Psoas muscle (tissue), 8 donors: ENCODE results near the gene OR56A3. TPM values are rescaled to one million over a fixed set of nuclear protein-coding genes. Genes with fewer than 3 reads are reported as not detected.

ENCODE experiments used
- ATAC-seq, 4 donors: fragments of 200-7000 bp; cut with Tn5 transposase; one replicate each; pipeline ENCODE4 v1.9.1; 2020; ENCODE audit warnings: moderate library complexity in 3 of 4, mild to moderate bottlenecking in 2 of 4
- DNase-seq, 2 donors: peaks; one replicate each; pipeline ENCODE4 v3.0.0-alpha.2; 2020
- H3K27ac ChIP-seq: fragments of 200-600 bp; one replicate; pipeline ENCODE4 v1.8.0; 2022
- H3K27me3 ChIP-seq, 3 donors: fragments of 200-600 bp in 1 of 3; one replicate each; pipeline versions ENCODE4 v1.6.1 to v1.8.0; 2013 to 2022; ENCODE audit warnings: low read length in 2 of 3, mild to moderate bottlenecking in 2 of 3, moderate library complexity in 1 of 3; ENCODE audit not compliant: insufficient read depth in 3 of 3
- H3K36me3 ChIP-seq, 2 donors: fragments of 200-600 bp in 1 of 2; one replicate each; pipeline versions ENCODE4 v1.6.1 to v1.8.0; 2013 to 2022; ENCODE audit warnings: low read depth in 1 of 2, mild to moderate bottlenecking in 1 of 2, moderate library complexity in 1 of 2; ENCODE audit not compliant: insufficient read depth in 1 of 2
- H3K4me1 ChIP-seq: fragments of 200-600 bp; one replicate; pipeline ENCODE4 v1.8.0; 2022
- H3K4me3 ChIP-seq: fragments of 200-600 bp; one replicate; pipeline ENCODE4 v1.8.0; 2022; ENCODE audit warnings: mild to moderate bottlenecking
- H3K9me3 ChIP-seq: fragments of 200-600 bp; one replicate; pipeline ENCODE4 v1.8.0; 2022
- CTCF ChIP-seq: fragments of 200-600 bp; IDR thresholded peaks from one replicate; pipeline ENCODE4 v1.8.0; 2022; ENCODE audit warnings: antibody characterized with exemption
- WGBS, 3 donors: extraction: QIAGEN DNeasy Blood & Tissue Kit; methylation state at CpG; one replicate each; pipeline versions ENCODE4 v1.1.6 to v1.1.7; 2013; 5-methylcytosine and 5-hydroxymethylcytosine counted together
- intact Hi-C, 2 donors: fragments of 100-400 bp; cut with DNase I; formaldehyde crosslinking; loops; one replicate each; pipeline versions ENCODE4 v1.11.0 to v1.14.2; 2022
- polyA plus RNA-seq, 3 donors: library from polyadenylated mRNA; stranded (reverse); fragments of 200-250 nt; gene quantifications; one replicate each; pipeline ENCODE4 v1.2.3, GENCODE V29; 2013
- total RNA-seq, 4 donors: library from RNA; stranded (reverse); fragmentation: NEBNext Ultra II Directional in 2 of 4; extraction: Animal tissue kit (Norgen Biotek cat#: 25700) in 2 of 4; gene quantifications; one replicate each; pipeline versions ENCODE4 v1.2.1 to v1.2.4, GENCODE V29; 2021 to 2023
- donor health status: healthy with polysubstance abuse.
- donor health status: DM: no; HTN: no; CAD: no; lungs with moderate emphysema.
- donor health status: Bipolar disorder and iron deficiency.
- donor health status: healthy.
- donor health status: DM: yes; HTN: yes; CAD: no.
- donor health status: DM: no; HTN: no; CAD: no.
- donor health status: DM: no; HTN: no; CAD: no.
- donor health status: DM: yes; HTN: yes; CAD: no.

Gene OR56A3
- total and polyA plus RNA-seq, 7 donors, result not detected

- Histone ChIP-seq H3K4me1 (no peaks in the 10 kb centered on the region), H3K27me3 (no peaks in the 10 kb centered on the region), H3K27ac (no peak within 1 kb of the TSS), H3K9me3 (no peaks in the 10 kb centered on the region), H3K36me3 (no peaks in the 10 kb centered on the region), H3K4me3 (no peak within 1 kb of the TSS)
- TF ChIP-seq CTCF, result no peak
- 47 to 66% (median 48%) methylated on average over 1 of the region's 1 CpG for WGBS, 3 donors
- DNase-seq, result no peak
- intact Hi-C loops, result no loop called here
- ATAC-seq, result no peak
Observed at GRCh38 chr11:5986885-5987284, 44.8 kb downstream of the OR56A3 start, which contains the start of gene OR52L1. Gene OR52L1, minus strand, starts transcription at chr11:5986985. Its CDS starts 55 bp downstream, at chr11:5986930.

- H3K4me1 ChIP-seq, result no peaks in the 10 kb centered on the region
- WGBS, 3 donors, result 74 to 79% (median 78%) methylated on average over 4 of the region's 4 CpGs
- DNase-seq (no peak), ATAC-seq (no peak)
- H3K27me3 ChIP-seq, result no peaks in the 10 kb centered on the region
- H3K9me3 ChIP-seq, result no peaks in the 10 kb centered on the region
- no peak overlapping the region for H3K4me3 ChIP-seq
- no peak overlapping the region for H3K27ac ChIP-seq
- intact Hi-C loops, result no loop called here
- H3K36me3 ChIP-seq, result no peaks in the 10 kb centered on the region
- no peak for TF ChIP-seq CTCF
Observed at GRCh38 chr11:5989203-5989602, 47.2 kb downstream of the OR56A3 start.

- Histone ChIP-seq H3K36me3 (no peaks in the 10 kb centered on the region), H3K27ac (no peak overlapping the region)
- no peak for ATAC-seq
Observed at GRCh38 chr11:5992150-5992549, 50.1 kb downstream of the OR56A3 start.

GRCh38 chr11:5992604-5993251, 50.7 kb downstream of the OR56A3 start:
- peak; percentile 45 for TF ChIP-seq CTCF
- DNase-seq, result no peak
- no peak for ATAC-seq
- Histone ChIP-seq H3K4me1 (no peaks in the 10 kb centered on the region), H3K27me3 (no peaks in the 10 kb centered on the region), H3K4me3 (no peak overlapping the region), H3K36me3 (no peaks in the 10 kb centered on the region), H3K27ac (no peak overlapping the region), H3K9me3 (no peaks in the 10 kb centered on the region)
- WGBS, 3 donors, result 40 to 48% (median 43%) methylated on average over 3 of the region's 3 CpGs
- intact Hi-C loops, result no loop called here

More at GRCh38 chr11:5992150-5992549, 50.1 kb downstream of the OR56A3 start:
- no peaks in the 10 kb centered on the region for H3K4me1 ChIP-seq
- no peak for DNase-seq
- no peaks in the 10 kb centered on the region for H3K27me3 ChIP-seq
- no peaks in the 10 kb centered on the region for H3K9me3 ChIP-seq
- intact Hi-C loops, result no loop called here
- WGBS, 3 donors, result 75 to 81% (median 75%) methylated on average over 3 of the region's 3 CpGs
- TF ChIP-seq CTCF, result no peak
- H3K4me3 ChIP-seq, result no peak overlapping the region

GRCh38 chr11:5994791-5995190, 52.7 kb downstream of the OR56A3 start:
- Histone ChIP-seq H3K4me3 (no peak overlapping the region), H3K36me3 (no peaks in the 10 kb centered on the region), H3K9me3 (no peaks in the 10 kb centered on the region), H3K27ac (no peak overlapping the region), H3K4me1 (no peaks in the 10 kb centered on the region), H3K27me3 (no peaks in the 10 kb centered on the region)
- ATAC-seq, result no peak
- intact Hi-C loops, result no loop called here
- 86 to 89% (median 86%) methylated on average over 14 of the region's 14 CpGs for WGBS, 3 donors
- no peak for TF ChIP-seq CTCF
- no peak for DNase-seq
